Measurements from ENCODE around the gene GPR17.

GRCh38 chr2:127661072-127661649 is 15.2 kb downstream of the GPR17 start:
- TF ChIP-seq CTCF (IDR thresholded peaks at IDR 0.05; ENCODE audit: low read depth, low read length) (no peak), EZH2phosphoT487 (IDR thresholded peaks at IDR 0.05; ENCODE audit: low read depth) (no peak)

All from OCI-LY3 (cell line).